Vagina (tissue), 2 donors: ENCODE data around the gene TGFBR3.

Source experiments
- POLR2A ChIP-seq, 2 donors: fragments of 450-650 bp; IDR thresholded peaks; one replicate each; pipeline ENCODE4 v1.6.1; 2017; ENCODE audit warnings: antibody characterized with exemption in 2 of 2, mild to moderate bottlenecking in 2 of 2, moderate library complexity in 2 of 2
- TF ChIP-seq, protein P1 (sequence below), 3 experiments: fragments of 450-650 bp in 2 of 3; fragments of 200-600 bp in 1 of 3; sonication (generic) in 1 of 3; IDR thresholded peaks; one replicate each; pipeline ENCODE4 v1.5.1; 2017 to 2019; ENCODE audit warnings: antibody characterized with exemption in 3 of 3, mild to moderate bottlenecking in 2 of 3, moderate library complexity in 2 of 3

DNA sequence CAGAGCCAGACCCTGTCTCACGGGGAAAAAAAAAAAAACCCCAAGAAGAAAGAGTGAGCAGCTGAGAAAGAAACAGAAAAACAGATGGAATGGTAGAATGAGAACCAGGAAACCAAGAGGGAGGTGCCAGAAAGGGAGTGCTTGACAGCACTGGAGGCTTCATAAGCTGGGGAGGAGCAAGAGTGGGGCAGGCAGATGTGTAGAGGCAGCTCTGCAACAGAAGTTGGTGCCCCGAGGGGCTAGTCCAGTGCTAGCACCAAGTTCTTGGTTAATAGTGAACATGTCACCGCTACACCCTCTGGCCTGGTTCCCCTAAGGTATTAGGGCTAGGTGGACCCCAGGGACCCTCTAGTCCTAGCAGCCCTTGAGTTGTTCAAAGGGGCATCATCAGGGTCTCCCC lies 98.0 kb downstream of the TGFBR3 start:
- TF ChIP-seq, protein P1, sequence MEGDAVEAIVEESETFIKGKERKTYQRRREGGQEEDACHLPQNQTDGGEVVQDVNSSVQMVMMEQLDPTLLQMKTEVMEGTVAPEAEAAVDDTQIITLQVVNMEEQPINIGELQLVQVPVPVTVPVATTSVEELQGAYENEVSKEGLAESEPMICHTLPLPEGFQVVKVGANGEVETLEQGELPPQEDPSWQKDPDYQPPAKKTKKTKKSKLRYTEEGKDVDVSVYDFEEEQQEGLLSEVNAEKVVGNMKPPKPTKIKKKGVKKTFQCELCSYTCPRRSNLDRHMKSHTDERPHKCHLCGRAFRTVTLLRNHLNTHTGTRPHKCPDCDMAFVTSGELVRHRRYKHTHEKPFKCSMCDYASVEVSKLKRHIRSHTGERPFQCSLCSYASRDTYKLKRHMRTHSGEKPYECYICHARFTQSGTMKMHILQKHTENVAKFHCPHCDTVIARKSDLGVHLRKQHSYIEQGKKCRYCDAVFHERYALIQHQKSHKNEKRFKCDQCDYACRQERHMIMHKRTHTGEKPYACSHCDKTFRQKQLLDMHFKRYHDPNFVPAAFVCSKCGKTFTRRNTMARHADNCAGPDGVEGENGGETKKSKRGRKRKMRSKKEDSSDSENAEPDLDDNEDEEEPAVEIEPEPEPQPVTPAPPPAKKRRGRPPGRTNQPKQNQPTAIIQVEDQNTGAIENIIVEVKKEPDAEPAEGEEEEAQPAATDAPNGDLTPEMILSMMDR (IDR thresholded peaks at IDR 0.05): no peak
- TF ChIP-seq POLR2A (IDR thresholded peaks at IDR 0.05): no peak
